Lower leg skin (tissue), 3 donors: ENCODE measurements around the gene TAF3.

Source experiments
- POLR2A ChIP-seq, 2 donors: fragments of 450-650 bp; IDR thresholded peaks; one replicate each; pipeline ENCODE4 v1.6.1; 2016 to 2017; ENCODE audit warnings: antibody characterized with exemption in 2 of 2, mild to moderate bottlenecking in 1 of 2, moderate library complexity in 1 of 2
- TF ChIP-seq, protein P1 (sequence below), 3 donors: fragments of 450-650 bp; IDR thresholded peaks; one replicate each; pipeline ENCODE4 v1.5.1; 2016; ENCODE audit warnings: antibody characterized with exemption in 3 of 3, mild to moderate bottlenecking in 3 of 3, moderate library complexity in 2 of 3

- TF ChIP-seq, protein P1, sequence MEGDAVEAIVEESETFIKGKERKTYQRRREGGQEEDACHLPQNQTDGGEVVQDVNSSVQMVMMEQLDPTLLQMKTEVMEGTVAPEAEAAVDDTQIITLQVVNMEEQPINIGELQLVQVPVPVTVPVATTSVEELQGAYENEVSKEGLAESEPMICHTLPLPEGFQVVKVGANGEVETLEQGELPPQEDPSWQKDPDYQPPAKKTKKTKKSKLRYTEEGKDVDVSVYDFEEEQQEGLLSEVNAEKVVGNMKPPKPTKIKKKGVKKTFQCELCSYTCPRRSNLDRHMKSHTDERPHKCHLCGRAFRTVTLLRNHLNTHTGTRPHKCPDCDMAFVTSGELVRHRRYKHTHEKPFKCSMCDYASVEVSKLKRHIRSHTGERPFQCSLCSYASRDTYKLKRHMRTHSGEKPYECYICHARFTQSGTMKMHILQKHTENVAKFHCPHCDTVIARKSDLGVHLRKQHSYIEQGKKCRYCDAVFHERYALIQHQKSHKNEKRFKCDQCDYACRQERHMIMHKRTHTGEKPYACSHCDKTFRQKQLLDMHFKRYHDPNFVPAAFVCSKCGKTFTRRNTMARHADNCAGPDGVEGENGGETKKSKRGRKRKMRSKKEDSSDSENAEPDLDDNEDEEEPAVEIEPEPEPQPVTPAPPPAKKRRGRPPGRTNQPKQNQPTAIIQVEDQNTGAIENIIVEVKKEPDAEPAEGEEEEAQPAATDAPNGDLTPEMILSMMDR (IDR thresholded peaks at IDR 0.05): no peak
- no peak for TF ChIP-seq POLR2A (IDR thresholded peaks at IDR 0.05)
These were observed 28.3 kb downstream of the TAF3 start for GRCh38 chr10:7846591-7846990.
